ENCODE results near the gene DCLRE1B.

DCLRE1B gene

DNA sequence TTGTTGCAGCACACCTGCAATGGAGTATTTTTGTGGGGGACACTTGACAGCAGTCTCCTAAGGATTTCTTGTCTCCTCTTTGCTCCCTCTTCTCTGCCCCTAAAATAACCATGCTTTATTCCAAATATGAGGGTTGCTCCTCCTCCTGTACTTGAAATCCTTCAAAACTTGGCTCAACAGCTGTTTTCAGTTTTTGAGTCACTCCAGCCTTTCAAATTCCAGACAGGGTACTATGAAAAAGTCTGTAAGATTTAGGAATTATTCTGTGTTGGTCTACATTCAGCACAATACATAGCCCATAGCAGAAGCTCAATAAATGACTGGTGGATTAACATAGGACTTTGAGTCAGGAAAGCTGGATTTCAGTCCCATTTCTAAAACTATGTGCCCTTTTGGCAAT lies 6.0 kb upstream of the DCLRE1B start:
- H3K27ac ChIP-seq = no peak overlapping the region
- no peak for TF ChIP-seq ZFX (IDR thresholded peaks at IDR 0.05)
- TF ChIP-seq, protein P1, sequence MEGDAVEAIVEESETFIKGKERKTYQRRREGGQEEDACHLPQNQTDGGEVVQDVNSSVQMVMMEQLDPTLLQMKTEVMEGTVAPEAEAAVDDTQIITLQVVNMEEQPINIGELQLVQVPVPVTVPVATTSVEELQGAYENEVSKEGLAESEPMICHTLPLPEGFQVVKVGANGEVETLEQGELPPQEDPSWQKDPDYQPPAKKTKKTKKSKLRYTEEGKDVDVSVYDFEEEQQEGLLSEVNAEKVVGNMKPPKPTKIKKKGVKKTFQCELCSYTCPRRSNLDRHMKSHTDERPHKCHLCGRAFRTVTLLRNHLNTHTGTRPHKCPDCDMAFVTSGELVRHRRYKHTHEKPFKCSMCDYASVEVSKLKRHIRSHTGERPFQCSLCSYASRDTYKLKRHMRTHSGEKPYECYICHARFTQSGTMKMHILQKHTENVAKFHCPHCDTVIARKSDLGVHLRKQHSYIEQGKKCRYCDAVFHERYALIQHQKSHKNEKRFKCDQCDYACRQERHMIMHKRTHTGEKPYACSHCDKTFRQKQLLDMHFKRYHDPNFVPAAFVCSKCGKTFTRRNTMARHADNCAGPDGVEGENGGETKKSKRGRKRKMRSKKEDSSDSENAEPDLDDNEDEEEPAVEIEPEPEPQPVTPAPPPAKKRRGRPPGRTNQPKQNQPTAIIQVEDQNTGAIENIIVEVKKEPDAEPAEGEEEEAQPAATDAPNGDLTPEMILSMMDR (conservative IDR thresholded peaks at IDR 0.05) = no peak

DNA sequence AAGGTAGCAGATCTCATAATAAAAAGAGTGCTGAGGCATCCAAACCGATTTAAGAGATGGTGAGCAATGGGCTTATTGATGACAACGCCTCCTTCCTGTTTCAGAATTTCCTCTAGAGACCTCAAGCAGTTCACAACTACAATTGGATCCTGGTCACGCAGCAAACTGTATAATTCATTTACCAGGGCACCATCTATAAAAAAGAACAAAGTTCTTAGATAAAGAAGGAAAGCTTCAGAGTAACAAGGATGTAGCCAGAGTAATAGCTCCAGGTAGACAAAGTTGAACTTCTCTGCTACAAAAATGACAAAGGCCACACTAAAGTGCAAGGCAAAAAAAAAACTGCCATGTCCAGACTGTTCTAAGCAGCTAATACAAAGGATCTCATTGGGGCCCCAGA lies 3.9 kb upstream of the DCLRE1B start:
- TF ChIP-seq ZFX (IDR thresholded peaks at IDR 0.05) = no peak
- TF ChIP-seq, protein P1 (conservative IDR thresholded peaks at IDR 0.05) = no peak
- H3K27ac ChIP-seq = no peak overlapping the region

DNA sequence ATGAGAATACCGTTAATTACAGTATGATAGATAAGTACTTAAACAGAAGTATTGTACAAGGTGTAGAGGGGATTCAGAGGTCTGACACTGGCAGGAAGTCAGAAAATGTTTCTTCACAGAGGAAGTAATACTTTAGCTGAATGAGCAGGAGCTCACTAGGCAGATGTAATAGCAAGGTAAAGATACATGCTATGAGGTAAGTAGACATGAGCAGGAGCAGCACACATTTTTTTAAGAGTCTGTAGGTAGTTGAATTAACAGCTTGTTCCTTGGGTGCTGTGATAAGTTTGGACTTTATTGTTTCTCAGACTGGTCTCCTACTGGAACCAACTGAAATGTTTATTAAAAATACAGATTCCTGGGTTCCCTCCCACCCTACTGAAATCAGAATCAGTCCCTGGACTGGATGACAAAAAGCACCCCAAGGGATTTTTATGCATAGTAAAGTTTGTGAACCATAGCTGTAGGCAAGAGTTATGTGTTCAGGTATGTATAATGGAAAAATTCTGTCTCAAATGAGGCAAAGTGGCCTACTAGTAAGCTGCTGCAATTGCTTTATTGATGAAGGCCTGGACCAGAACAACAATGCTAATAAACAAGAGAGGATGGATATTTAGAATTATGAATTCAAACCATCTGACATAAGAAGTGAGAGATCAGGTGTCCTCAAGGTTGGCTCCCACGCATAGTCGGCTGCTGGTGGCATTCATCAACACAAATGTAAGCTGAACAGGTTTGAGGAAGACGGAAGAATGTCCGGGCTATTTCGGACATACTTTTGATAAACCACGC lies 1.4 kb upstream of the DCLRE1B start:
- TF ChIP-seq ZFX (IDR thresholded peaks at IDR 0.05) = no peak
- TF ChIP-seq, protein P1 (conservative IDR thresholded peaks at IDR 0.05) = no peak
- peak overlapping the region; percentile 82 for H3K27ac ChIP-seq

DNA sequence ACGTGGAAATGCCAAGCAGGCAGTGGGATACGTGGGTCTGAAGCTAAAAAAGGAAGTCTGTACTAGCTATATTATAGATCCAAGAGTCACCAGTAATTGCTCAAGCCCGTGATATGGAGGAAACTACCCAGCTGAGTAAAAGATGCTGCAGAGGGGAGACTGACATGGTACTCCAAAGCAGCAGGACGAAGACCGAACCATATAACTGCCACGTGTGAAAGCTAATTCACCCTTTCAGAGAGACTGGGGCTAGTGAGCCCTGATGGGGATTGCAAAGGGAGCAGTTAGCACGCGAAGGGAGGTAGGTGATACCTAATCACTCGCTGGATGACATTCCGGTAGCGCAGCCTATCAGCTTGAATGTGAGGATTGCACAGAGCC lies 843 bp upstream of the DCLRE1B start:
- H3K27ac ChIP-seq = peak overlapping the region; percentile 82
- TF ChIP-seq, protein P1 (conservative IDR thresholded peaks at IDR 0.05) = no peak
- TF ChIP-seq ZFX (IDR thresholded peaks at IDR 0.05) = no peak

DNA sequence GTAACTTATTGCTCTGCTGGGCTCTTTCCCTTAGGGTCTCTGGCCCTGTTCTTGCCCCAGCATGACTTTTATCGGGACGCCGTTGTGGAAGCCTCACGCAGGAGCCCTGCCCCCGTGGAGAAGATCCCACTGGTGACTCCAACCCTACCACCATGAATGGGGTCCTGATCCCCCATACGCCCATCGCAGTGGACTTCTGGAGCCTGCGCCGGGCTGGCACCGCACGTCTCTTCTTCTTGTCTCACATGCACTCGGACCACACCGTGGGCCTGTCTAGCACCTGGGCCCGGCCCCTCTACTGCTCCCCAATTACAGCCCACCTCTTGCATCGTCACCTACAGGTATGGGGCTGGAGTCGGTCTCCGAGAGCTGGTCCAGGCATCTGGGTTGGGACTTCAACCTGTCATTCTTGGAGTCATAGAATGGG lies 322 bp downstream of the DCLRE1B start:
- H3K27ac ChIP-seq = peak overlapping the region; percentile 82
- peak; percentile 60 for TF ChIP-seq ZFX (IDR thresholded peaks at IDR 0.05)
- TF ChIP-seq, protein P1 (conservative IDR thresholded peaks at IDR 0.05) = no peak; the same call in none of the 2 replicates

DNA sequence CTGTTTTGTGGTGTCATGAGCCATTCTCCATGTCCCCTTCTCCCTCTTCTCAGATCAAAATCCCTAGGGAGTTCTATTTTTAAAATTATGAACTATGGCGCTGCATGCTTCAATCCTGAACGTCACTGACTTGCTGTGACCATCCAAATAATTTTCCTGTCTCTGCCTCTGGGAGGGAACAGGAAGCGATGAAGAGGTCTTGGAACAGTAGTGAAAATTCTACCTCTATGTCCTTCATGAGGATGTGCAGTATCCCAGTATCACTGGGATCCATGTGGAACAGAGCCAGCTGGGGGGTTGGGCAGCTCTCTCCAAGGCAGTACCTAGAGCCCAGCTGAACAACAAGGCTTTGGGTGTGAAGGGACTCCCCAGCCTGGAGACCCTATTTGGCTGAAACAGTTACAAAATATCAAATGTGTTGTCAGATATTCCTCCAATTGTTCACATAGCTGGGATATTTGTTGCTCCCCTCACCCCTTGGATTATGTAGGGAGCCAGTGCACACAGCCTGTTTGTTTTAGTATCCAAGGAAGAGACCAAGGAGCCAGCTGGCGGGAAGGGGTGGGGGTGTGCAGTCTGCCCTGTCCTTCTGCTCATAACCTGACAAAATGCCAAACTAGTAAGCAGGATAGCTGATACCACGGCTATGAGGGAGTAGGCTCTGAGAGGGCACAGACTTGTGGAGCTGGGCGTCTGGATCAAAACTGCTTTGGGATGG lies 7.6 kb downstream of the DCLRE1B start:
- H3K27ac ChIP-seq = no peak overlapping the region; the same call in 1 of the 2 replicates
- TF ChIP-seq, protein P1 (conservative IDR thresholded peaks at IDR 0.05) = no peak
- no peak for TF ChIP-seq ZFX (IDR thresholded peaks at IDR 0.05)

DNA sequence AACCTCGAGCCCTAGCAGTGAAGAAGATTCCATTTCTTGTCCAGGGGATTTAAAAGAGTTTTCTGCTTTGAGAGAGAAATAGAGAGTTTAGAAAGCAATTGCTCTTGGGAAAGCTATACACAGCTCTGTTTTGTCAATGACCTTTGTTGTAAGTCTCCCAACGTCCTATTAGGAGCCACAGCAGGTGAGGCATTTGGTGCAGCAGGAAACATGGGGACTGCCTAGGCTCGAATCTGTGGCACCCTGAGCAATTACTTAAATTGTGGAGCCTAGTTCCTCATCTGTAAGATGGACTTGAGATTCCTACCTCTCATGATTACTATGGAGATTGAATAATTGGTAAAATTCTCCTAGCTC lies 8.2 kb downstream of the DCLRE1B start:
- no peak overlapping the region; the same call in 1 of the 2 replicates for H3K27ac ChIP-seq
- TF ChIP-seq, protein P1 (conservative IDR thresholded peaks at IDR 0.05) = no peak
- TF ChIP-seq ZFX (IDR thresholded peaks at IDR 0.05) = no peak
